HFF-Myc (cell line): Measurements from ENCODE around the gene RASL10B.
A peak's percentile ranks its signal among the peaks of the same experiment; 100 is the strongest.

Experiments
- DNase-seq: peaks from one replicate; pipeline ENCODE4 v3.0.0-alpha.2; 2011; ENCODE audit warnings: low read depth; ENCODE audit errors: extremely low read depth
- H3K4me3 ChIP-seq: replicated peaks from 2 replicates; pipeline ENCODE4 v1.5.1; 2011; ENCODE audit warnings: low read depth, mild to moderate bottlenecking, control low read depth, low read length
- CTCF ChIP-seq: IDR thresholded peaks from 2 replicates; pipeline ENCODE4 v1.5.1; 2012; ENCODE audit warnings: mild to moderate bottlenecking, low read depth, low read length, control low read depth; ENCODE audit errors: missing control alignments

RASL10B gene

GRCh38 chr17:35744830-35745229 is 13.4 kb downstream of the RASL10B start:
- no peak for TF ChIP-seq CTCF
- no peak for DNase-seq
- H3K4me3 ChIP-seq, result no peak overlapping the region

GRCh38 chr17:35745246-35745645 is 13.8 kb downstream of the RASL10B start:
- no peak for TF ChIP-seq CTCF
- H3K4me3 ChIP-seq, result no peak overlapping the region
- DNase-seq, result no peak

- H3K4me3 ChIP-seq, result no peak overlapping the region
- DNase-seq, result no peak
- no peak for TF ChIP-seq CTCF
Measured at GRCh38 chr17:35745749-35746320, 14.4 kb downstream of the RASL10B start.

GRCh38 chr17:35747540-35748017 is 16.1 kb downstream of the RASL10B start:
- peak; percentile 58 for DNase-seq
- peak; percentile 74 for TF ChIP-seq CTCF
- no peak overlapping the region for H3K4me3 ChIP-seq

- no peak for TF ChIP-seq CTCF
- DNase-seq, result no peak
- no peak overlapping the region for H3K4me3 ChIP-seq
Measured at GRCh38 chr17:35748341-35748841, 17.0 kb downstream of the RASL10B start.

- no peak for DNase-seq
- H3K4me3 ChIP-seq, result no peak overlapping the region
- TF ChIP-seq CTCF, result no peak
Measured at GRCh38 chr17:35748979-35749378, 17.5 kb downstream of the RASL10B start.
